A549 (cell line): ENCODE measurements around the gene CD63. TPM values are rescaled to one million over a fixed set of nuclear protein-coding genes. Genes with fewer than 3 reads are reported as not detected.

ENCODE experiments used
- ATAC-seq, 2 experiments: fragments of 200-7000 bp in 1 of 2; fragments of >200 bp in 1 of 2; cut with Nextera tagmentation in 1 of 2; cut with Tn5 transposase in 1 of 2; 3 replicates each; pipeline versions ENCODE4 v1.8.0 to v1.9.1; 2018 to 2020; ENCODE audit warnings: mild to moderate bottlenecking in 1 of 2, moderate library complexity in 1 of 2
- CTCF ChIA-PET: fragments of 300-600 bp; sonication (Branson Sonifier 250); formaldehyde crosslinking; extraction: SDS; loops from one replicate; lab custom pipeline; 2021; ENCODE audit warnings: antibody characterized with exemption, inconsistent platforms; lab: Yijun Ruan, JAX
- POLR2A ChIA-PET: fragments of 350-600 bp; formaldehyde crosslinking; extraction: SDS; loops from one replicate; lab custom pipeline; 2021; ENCODE audit warnings: antibody characterized with exemption, inconsistent platforms; lab: Yijun Ruan, JAX
- DNase-seq, 2 experiments: peaks; one replicate each; pipeline versions ENCODE4 v3.0.0 to v3.0.0-alpha.2; 2011 to 2016; ENCODE audit warnings: low read depth in 1 of 2, low spot score in 1 of 2
- FAIRE-seq: peaks from 2 replicates; lab custom pipeline; 2011; peaks lifted over from hg19 to GRCh38; lab: Jason Lieb, UNC
- H3K27ac ChIP-seq, 2 experiments: fragments of >200 bp; sonication (Bioruptor Twin); formaldehyde crosslinking; 3 replicates each; pipeline ENCODE4 v1.5.1; 2016 to 2017
- H3K4me1 ChIP-seq: fragments of >200 bp; sonication (Bioruptor Twin); formaldehyde crosslinking; 3 replicates; pipeline ENCODE4 v1.6.1; 2016
- H3K4me2 ChIP-seq: fragments of >200 bp; sonication (Bioruptor Twin); formaldehyde crosslinking; 3 replicates; pipeline ENCODE4 v1.6.1; 2016
- H3K4me3 ChIP-seq: fragments of >200 bp; sonication (Bioruptor Twin); formaldehyde crosslinking; 3 replicates; pipeline ENCODE4 v1.5.1; 2016
- H3K9me3 ChIP-seq: fragments of >200 bp; sonication (Bioruptor Twin); formaldehyde crosslinking; 3 replicates; pipeline ENCODE4 v1.6.1; 2016
- CBX2 ChIP-seq: fragments of 200-600 bp; sonication (generic); IDR thresholded peaks from 2 replicates; pipeline ENCODE4 v1.6.1; 2016; ENCODE audit warnings: low read depth, mild to moderate bottlenecking, borderline replicate concordance
- CEBPB ChIP-seq, 2 experiments: fragments of >200 bp in 1 of 2; sonication (Bioruptor Twin) in 1 of 2; formaldehyde crosslinking in 1 of 2; IDR thresholded peaks; 2 replicates each; pipeline ENCODE4 v1.6.1; 2012 to 2016
- EHF ChIP-seq: fragments of 250-450 bp; sonication (Bioruptor Pico); IDR thresholded peaks from 2 replicates; pipeline ENCODE4 v1.5.0; 2020; ENCODE audit warnings: mild to moderate bottlenecking
- GATA3 ChIP-seq: IDR thresholded peaks from 2 replicates; pipeline ENCODE4 v1.6.1; 2012; ENCODE audit warnings: borderline replicate concordance
- HDAC2 ChIP-seq: fragments of 200-600 bp; sonication (generic); IDR thresholded peaks from 2 replicates; pipeline ENCODE4 v1.6.1; 2016
- HEYL ChIP-seq: fragments of 250-450 bp; sonication (Bioruptor Pico); IDR thresholded peaks from 2 replicates; pipeline ENCODE4 v1.8.0; 2021; ENCODE audit warnings: mild to moderate bottlenecking, moderate library complexity
- HOXA7 ChIP-seq: fragments of 250-450 bp; sonication (Bioruptor Pico); IDR thresholded peaks from 2 replicates; pipeline ENCODE4 v1.5.0; 2020; ENCODE audit warnings: mild to moderate bottlenecking, moderate library complexity
- HOXB13 ChIP-seq: fragments of 250-450 bp; sonication (Bioruptor Pico); IDR thresholded peaks from 2 replicates; pipeline ENCODE4 v1.5.0; 2020; ENCODE audit warnings: low read depth, mild to moderate bottlenecking, moderate library complexity
- HOXB5 ChIP-seq: fragments of 250-450 bp; sonication (Bioruptor Pico); IDR thresholded peaks from 2 replicates; pipeline ENCODE4 v1.5.0; 2020; ENCODE audit warnings: mild to moderate bottlenecking, moderate library complexity
- KDM1A ChIP-seq: fragments of 200-600 bp; sonication (generic); IDR thresholded peaks from 2 replicates; pipeline ENCODE4 v1.6.1; 2016; ENCODE audit warnings: low read depth, mild to moderate bottlenecking
- KDM5A ChIP-seq: fragments of 200-600 bp; sonication (generic); IDR thresholded peaks from 2 replicates; pipeline ENCODE4 v1.6.1; 2016; ENCODE audit warnings: antibody characterized with exemption, mild to moderate bottlenecking
- MAFK ChIP-seq: fragments of 450-650 bp; IDR thresholded peaks from 2 replicates; pipeline ENCODE4 v1.6.1; 2014; ENCODE audit not compliant: partially characterized antibody
- MAZ ChIP-seq: fragments of 150-350 bp; IDR thresholded peaks from 2 replicates; pipeline ENCODE4 v1.6.1; 2014; ENCODE audit warnings: antibody characterized with exemption, low read depth, low read length, borderline replicate concordance
- MYC ChIP-seq: IDR thresholded peaks from 2 replicates; pipeline ENCODE4 v1.6.1; 2012; ENCODE audit warnings: mild to moderate bottlenecking, inconsistent platforms, low read length, improper control_type of control experiment, borderline replicate concordance
- NR3C1 ChIP-seq: fragments of >200 bp; sonication (Bioruptor Twin); formaldehyde crosslinking; IDR thresholded peaks from 3 replicates; pipeline ENCODE4 v1.6.1; 2017
- POLR2A ChIP-seq: IDR thresholded peaks from 2 replicates; pipeline ENCODE4 v1.6.1; 2012; ENCODE audit warnings: mild to moderate bottlenecking, low read length
- POLR2AphosphoS2 ChIP-seq: conservative IDR thresholded peaks from 2 replicates; pipeline ENCODE4 v1.6.1; 2012; ENCODE audit warnings: low read length, improper control_type of control experiment, inconsistent platforms
- RAD21 ChIP-seq, 2 experiments: fragments of >200 bp in 1 of 2; sonication (Bioruptor Twin) in 1 of 2; formaldehyde crosslinking in 1 of 2; IDR thresholded peaks in 1 of 2; conservative IDR thresholded peaks in 1 of 2; 2 replicates in 1 of 2; 3 replicates in 1 of 2; pipeline ENCODE4 v1.6.1; 2012 to 2018; ENCODE audit warnings: inconsistent platforms in 1 of 2
- RARB ChIP-seq: fragments of 250-450 bp; sonication (Bioruptor Pico); IDR thresholded peaks from 2 replicates; pipeline ENCODE4 v1.8.0; 2021; ENCODE audit warnings: mild to moderate bottlenecking, moderate library complexity
- SMC3 ChIP-seq: fragments of >200 bp; sonication (Bioruptor Twin); formaldehyde crosslinking; IDR thresholded peaks from 3 replicates; pipeline ENCODE4 v1.6.1; 2018; ENCODE audit warnings: inconsistent platforms
- SREBF2 ChIP-seq: fragments of 450-650 bp; IDR thresholded peaks from 2 replicates; pipeline ENCODE4 v1.6.1; 2014; ENCODE audit warnings: mild to moderate bottlenecking, moderate library complexity
- TFCP2L1 ChIP-seq: fragments of 250-450 bp; sonication (Bioruptor Pico); IDR thresholded peaks from 2 replicates; pipeline ENCODE4 v1.5.0; 2021; ENCODE audit warnings: mild to moderate bottlenecking
- TP53 ChIP-seq: fragments of 250-450 bp; sonication (Bioruptor Pico); IDR thresholded peaks from 2 replicates; pipeline ENCODE4 v1.5.0; 2021; ENCODE audit warnings: mild to moderate bottlenecking, moderate library complexity
- ZC3H11A ChIP-seq: fragments of 450-650 bp; IDR thresholded peaks from 2 replicates; pipeline ENCODE4 v1.6.1; 2014; ENCODE audit warnings: antibody characterized with exemption, mild to moderate bottlenecking
- ZFP36 ChIP-seq: fragments of 450-650 bp; IDR thresholded peaks from 2 replicates; pipeline ENCODE4 v1.6.1; 2014; ENCODE audit warnings: borderline replicate concordance; ENCODE audit not compliant: partially characterized antibody
- ZNF302 ChIP-seq: fragments of 250-450 bp; sonication (Bioruptor Pico); IDR thresholded peaks from 2 replicates; pipeline ENCODE4 v1.9.0; 2021; ENCODE audit warnings: inconsistent platforms, mild to moderate bottlenecking, moderate library complexity
- ZSCAN20 ChIP-seq: fragments of 250-450 bp; sonication (Bioruptor Pico); IDR thresholded peaks from 2 replicates; pipeline ENCODE4 v1.8.0; 2022; ENCODE audit warnings: mild to moderate bottlenecking, moderate library complexity
- WGBS: methylation state at CpG from one replicate; pipeline ENCODE4 v1.1.6; 2017; ENCODE audit errors: missing lambda C conversion rate; 5-methylcytosine and 5-hydroxymethylcytosine counted together
- polyA plus RNA-seq, 4 experiments: library from polyadenylated mRNA; depleted of rRNA in 3 of 4; stranded (reverse); fragments of >200 nt; fragmentation: RNase III in 1 of 4; extraction: RNeasy Plus Mini Kit Qiagen cat#74134 plus additional on column Dnase treatment in 1 of 4; gene quantifications; 2 replicates in 3 of 4; 3 replicates in 1 of 4; pipeline ENCODE4 v1.2.3, GENCODE V29; 2011 to 2017
- TF ChIP-seq, protein P1 (sequence below): IDR thresholded peaks from 2 replicates; pipeline ENCODE4 v1.6.1; 2012; ENCODE audit warnings: low read depth, borderline replicate concordance
- TF ChIP-seq, protein P2 (sequence below): IDR thresholded peaks from 2 replicates; pipeline ENCODE4 v1.6.1; 2012
- TF ChIP-seq, protein P3 (sequence below): fragments of >200 bp; sonication (Bioruptor Twin); formaldehyde crosslinking; IDR thresholded peaks from 3 replicates; pipeline ENCODE4 v1.5.1; 2016
- TF ChIP-seq, protein P4 (sequence below): fragments of >200 bp; sonication (Bioruptor Twin); formaldehyde crosslinking; IDR thresholded peaks from 3 replicates; pipeline ENCODE4 v1.6.1; 2016
- TF ChIP-seq, protein P5 (sequence below): fragments of 150-350 bp; IDR thresholded peaks from 2 replicates; pipeline ENCODE4 v1.6.1; 2014; ENCODE audit warnings: low read depth, mild to moderate bottlenecking, low read length
- TF ChIP-seq, protein P6 (sequence below): fragments of 250-450 bp; sonication (Bioruptor Pico); IDR thresholded peaks from 2 replicates; pipeline ENCODE4 v1.5.0; 2020; ENCODE audit warnings: low read depth, mild to moderate bottlenecking, moderate library complexity

Gene CD63
- polyA plus RNA-seq, 2 of the 4 experiments (the other 2 are of a cell fraction): 530 to 724 TPM

DNA sequence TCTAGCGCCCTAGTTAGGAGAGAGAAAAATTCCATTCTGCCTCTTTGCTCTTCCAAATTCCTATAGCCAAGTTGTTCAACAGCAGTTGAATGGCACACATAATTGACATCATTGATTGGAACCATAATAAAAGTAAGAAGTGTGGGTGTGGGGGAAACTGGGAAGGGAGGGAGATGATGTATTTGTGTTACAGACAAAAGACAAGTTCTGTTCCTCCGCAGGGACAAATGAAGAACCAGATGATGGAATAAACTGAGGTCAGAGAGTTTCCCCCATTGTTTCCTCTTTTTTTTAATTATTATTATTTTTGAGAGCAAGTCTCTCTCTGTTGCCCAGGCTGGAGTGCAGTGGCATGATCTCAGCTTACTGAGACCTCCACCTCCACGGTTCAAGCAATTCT is 49.0 kb upstream of the CD63 start:
- Histone ChIP-seq H3K9me3 (no peaks in the 10 kb centered on the region), H3K4me1 (no peaks in the 10 kb centered on the region), H3K4me3 (no peak overlapping the region), H3K27ac (no peak overlapping the region), H3K4me2 (no peak overlapping the region)
- POLR2A ChIA-PET: no interaction called here
- 95% methylated on average over 3 of the region's 3 CpGs for WGBS
- ATAC-seq: no peak
- CTCF ChIA-PET: interaction anchor here (0.6 to 2.1 kb wide), 4 partner anchors 26 to 122 kb away, joined by 3 to 9 read pairs (median 4); no protein-coding TSS in a partner anchor
- DNase-seq: no peak
- no peak for TF ChIP-seq TFCP2L1 (CRISPR knock-in tag)
- TF ChIP-seq, protein P1, sequence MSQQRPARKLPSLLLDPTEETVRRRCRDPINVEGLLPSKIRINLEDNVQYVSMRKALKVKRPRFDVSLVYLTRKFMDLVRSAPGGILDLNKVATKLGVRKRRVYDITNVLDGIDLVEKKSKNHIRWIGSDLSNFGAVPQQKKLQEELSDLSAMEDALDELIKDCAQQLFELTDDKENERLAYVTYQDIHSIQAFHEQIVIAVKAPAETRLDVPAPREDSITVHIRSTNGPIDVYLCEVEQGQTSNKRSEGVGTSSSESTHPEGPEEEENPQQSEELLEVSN: no peak
- TF ChIP-seq KDM5A: no peak
- no peak for TF ChIP-seq CBX2
- no peak for TF ChIP-seq HEYL (CRISPR knock-in tag)
- TF ChIP-seq MAFK: no peak
- TF ChIP-seq, protein P2, sequence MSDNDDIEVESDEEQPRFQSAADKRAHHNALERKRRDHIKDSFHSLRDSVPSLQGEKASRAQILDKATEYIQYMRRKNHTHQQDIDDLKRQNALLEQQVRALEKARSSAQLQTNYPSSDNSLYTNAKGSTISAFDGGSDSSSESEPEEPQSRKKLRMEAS: no peak
- TF ChIP-seq, protein P3, sequence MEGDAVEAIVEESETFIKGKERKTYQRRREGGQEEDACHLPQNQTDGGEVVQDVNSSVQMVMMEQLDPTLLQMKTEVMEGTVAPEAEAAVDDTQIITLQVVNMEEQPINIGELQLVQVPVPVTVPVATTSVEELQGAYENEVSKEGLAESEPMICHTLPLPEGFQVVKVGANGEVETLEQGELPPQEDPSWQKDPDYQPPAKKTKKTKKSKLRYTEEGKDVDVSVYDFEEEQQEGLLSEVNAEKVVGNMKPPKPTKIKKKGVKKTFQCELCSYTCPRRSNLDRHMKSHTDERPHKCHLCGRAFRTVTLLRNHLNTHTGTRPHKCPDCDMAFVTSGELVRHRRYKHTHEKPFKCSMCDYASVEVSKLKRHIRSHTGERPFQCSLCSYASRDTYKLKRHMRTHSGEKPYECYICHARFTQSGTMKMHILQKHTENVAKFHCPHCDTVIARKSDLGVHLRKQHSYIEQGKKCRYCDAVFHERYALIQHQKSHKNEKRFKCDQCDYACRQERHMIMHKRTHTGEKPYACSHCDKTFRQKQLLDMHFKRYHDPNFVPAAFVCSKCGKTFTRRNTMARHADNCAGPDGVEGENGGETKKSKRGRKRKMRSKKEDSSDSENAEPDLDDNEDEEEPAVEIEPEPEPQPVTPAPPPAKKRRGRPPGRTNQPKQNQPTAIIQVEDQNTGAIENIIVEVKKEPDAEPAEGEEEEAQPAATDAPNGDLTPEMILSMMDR: no peak
- TF ChIP-seq HOXB5 (CRISPR knock-in tag): no peak
- TF ChIP-seq ZFP36: no peak
- no peak for TF ChIP-seq RAD21 (conservative IDR thresholded peaks at IDR 0.05 in 1 of 2, IDR thresholded peaks at IDR 0.05 in 1 of 2)
- TF ChIP-seq, protein P4, sequence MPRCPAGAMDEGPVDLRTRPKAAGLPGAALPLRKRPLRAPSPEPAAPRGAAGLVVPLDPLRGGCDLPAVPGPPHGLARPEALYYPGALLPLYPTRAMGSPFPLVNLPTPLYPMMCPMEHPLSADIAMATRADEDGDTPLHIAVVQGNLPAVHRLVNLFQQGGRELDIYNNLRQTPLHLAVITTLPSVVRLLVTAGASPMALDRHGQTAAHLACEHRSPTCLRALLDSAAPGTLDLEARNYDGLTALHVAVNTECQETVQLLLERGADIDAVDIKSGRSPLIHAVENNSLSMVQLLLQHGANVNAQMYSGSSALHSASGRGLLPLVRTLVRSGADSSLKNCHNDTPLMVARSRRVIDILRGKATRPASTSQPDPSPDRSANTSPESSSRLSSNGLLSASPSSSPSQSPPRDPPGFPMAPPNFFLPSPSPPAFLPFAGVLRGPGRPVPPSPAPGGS: no peak
- no peak for TF ChIP-seq MYC
- no peak for TF ChIP-seq NR3C1
- TF ChIP-seq ZNF302 (CRISPR knock-in tag): no peak
- no peak for TF ChIP-seq POLR2A
- TF ChIP-seq EHF (CRISPR knock-in tag): no peak
- TF ChIP-seq HOXA7 (CRISPR knock-in tag): no peak
- no peak for FAIRE-seq

DNA sequence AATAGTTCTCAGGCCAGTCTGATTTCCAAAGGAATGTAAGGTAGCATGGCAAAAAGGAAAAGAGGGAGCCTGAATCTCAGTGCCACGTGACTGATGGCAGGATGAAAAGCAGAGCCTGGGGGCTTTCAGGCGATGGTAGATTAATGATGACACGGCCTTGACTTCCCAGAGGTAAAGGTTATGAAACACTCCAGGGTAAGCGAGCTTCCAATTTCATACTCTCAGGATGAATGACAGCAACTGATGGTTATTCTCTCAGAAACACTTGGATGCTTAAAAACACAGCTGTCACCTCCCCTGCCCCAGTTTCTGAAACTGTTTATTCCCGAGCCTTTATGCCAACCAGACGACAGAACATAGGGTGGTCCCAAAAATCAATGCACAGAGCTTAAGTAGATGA is 42.9 kb upstream of the CD63 start:
- no peak for ATAC-seq
- ChIA-PET CTCF (interaction anchor here (0.7 to 3.8 kb wide), 6 partner anchors 9 to 168 kb away, joined by 3 to 20 read pairs (median 6); a partner anchor contains a TSS), POLR2A (interaction anchor here (0.8 kb wide), 1 partner anchor 56 kb away, joined by 4 read pairs; the partner anchor contains the start of gene BLOC1S1)
- H3K4me3 ChIP-seq: no peak overlapping the region
- WGBS: 92% methylated on average over 6 of the region's 6 CpGs
- no peak overlapping the region for H3K27ac ChIP-seq
- no peaks in the 10 kb centered on the region for H3K9me3 ChIP-seq
- DNase-seq: no peak
- TF ChIP-seq SMC3 (no peak), GATA3 (no peak), ZC3H11A (no peak), SREBF2 (no peak), CEBPB (IDR thresholded peaks at IDR 0.05) (no peak), MAZ (no peak), KDM1A (no peak), HDAC2 (no peak), CBX2 (no peak), POLR2AphosphoS2 (no peak), RARB (CRISPR knock-in tag) (no peak), ZSCAN20 (CRISPR knock-in tag) (no peak), HOXB13 (no peak), TP53 (CRISPR knock-in tag) (no peak)
- TF ChIP-seq, protein P5, sequence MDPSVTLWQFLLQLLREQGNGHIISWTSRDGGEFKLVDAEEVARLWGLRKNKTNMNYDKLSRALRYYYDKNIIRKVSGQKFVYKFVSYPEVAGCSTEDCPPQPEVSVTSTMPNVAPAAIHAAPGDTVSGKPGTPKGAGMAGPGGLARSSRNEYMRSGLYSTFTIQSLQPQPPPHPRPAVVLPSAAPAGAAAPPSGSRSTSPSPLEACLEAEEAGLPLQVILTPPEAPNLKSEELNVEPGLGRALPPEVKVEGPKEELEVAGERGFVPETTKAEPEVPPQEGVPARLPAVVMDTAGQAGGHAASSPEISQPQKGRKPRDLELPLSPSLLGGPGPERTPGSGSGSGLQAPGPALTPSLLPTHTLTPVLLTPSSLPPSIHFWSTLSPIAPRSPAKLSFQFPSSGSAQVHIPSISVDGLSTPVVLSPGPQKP: no peak
- TF ChIP-seq, protein P6, sequence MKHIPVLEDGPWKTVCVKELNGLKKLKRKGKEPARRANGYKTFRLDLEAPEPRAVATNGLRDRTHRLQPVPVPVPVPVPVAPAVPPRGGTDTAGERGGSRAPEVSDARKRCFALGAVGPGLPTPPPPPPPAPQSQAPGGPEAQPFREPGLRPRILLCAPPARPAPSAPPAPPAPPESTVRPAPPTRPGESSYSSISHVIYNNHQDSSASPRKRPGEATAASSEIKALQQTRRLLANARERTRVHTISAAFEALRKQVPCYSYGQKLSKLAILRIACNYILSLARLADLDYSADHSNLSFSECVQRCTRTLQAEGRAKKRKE (CRISPR knock-in tag): no peak
- H3K4me1 ChIP-seq: no peaks in the 10 kb centered on the region
- FAIRE-seq: no peak
- no peak overlapping the region for H3K4me2 ChIP-seq
